ENCODE results near the gene PDIK1L. TPM values are rescaled to one million over a fixed set of nuclear protein-coding genes. Genes with fewer than 3 reads are reported as not detected.
A peak's percentile ranks its signal among the peaks of the same experiment; 100 is the strongest.

The PDIK1L gene
- polyA plus RNA-seq, 1 donor (not counting 4 experiments of a cell fraction or from before 2014, with no cell fraction given), result 2.8 TPM

DNA sequence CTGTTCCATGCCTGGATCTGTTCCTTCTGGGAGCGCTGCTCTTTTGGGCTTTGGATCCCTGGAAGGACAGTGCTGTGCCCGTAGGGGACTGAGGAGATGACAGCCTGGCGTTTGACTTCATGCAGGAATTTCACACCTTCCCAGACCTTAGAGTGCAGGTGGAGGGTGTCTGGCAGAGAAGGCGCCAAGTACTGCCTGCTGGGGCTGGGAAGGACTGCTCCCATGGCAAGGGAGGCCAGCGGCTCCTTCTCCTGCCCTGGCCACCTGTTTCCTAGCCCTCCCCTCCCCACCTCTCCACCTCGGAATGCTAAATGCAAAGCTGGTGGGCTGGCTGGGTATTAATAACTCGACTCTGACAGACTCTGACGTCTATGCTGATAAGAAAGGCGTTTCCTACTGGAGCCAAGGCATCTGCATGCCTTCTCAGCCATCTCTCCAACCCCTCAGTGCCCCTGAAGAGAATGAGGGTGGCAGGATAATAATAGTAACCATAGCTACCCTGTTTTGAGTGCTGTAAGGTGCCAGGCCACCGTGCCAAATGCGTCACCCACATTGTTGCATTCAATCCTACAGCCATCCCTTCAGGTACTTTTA lies 17.5 kb upstream of the PDIK1L start:
- no peaks in the 10 kb centered on the region for H4K20me1 ChIP-seq (ENCODE audit: control insufficient read depth, extremely low read depth, insufficient read depth, low read length)
- H3K9me1 ChIP-seq (ENCODE audit: control insufficient read depth, extremely low read depth, insufficient read depth, low read length), result no peaks in the 10 kb centered on the region
- DNase-seq (ENCODE audit: low read depth, low spot score) (no peak), FAIRE-seq (peak; percentile 63)
- no peaks in the 10 kb centered on the region for H3K79me2 ChIP-seq (ENCODE audit: control insufficient read depth, insufficient read depth, low read length)
- H3K36me3 ChIP-seq (ENCODE audit: control insufficient read depth in 2 of 2, extremely low read depth in 1 of 2, insufficient read depth in 2 of 2, low read length in 2 of 2), result no peaks in the 10 kb centered on the region
- H3K9ac ChIP-seq (ENCODE audit: control insufficient read depth, extremely low read depth, insufficient read depth, low read length), result no peak overlapping the region
- dilution Hi-C loops (cut with MboI; ENCODE audit: extremely low pct_ligation_motif_present, low sequenced_read_pairs), result no loop called here
- H3K9me3 ChIP-seq (ENCODE audit: control insufficient read depth, low read depth, low read length), result no peaks in the 10 kb centered on the region
- H3K4me2 ChIP-seq (ENCODE audit: control insufficient read depth, extremely low read depth, insufficient read depth, low read depth, low read length), result peak overlapping the region; percentile 4
- no peak overlapping the region for H3K27ac ChIP-seq (ENCODE audit: control insufficient read depth, insufficient read depth, low read length)
- H3K4me1 ChIP-seq (ENCODE audit: control insufficient read depth, extremely low read depth, insufficient read depth, low read length), result peaks cover 36% of the 10 kb centered on the region
- no peaks in the 10 kb centered on the region for H3K27me3 ChIP-seq (ENCODE audit: control insufficient read depth, extremely low read depth, insufficient read depth, low read length)
- H3K4me3 ChIP-seq (ENCODE audit: control insufficient read depth in 2 of 3, extremely low read depth in 1 of 3, insufficient read depth in 2 of 3, low read depth in 1 of 3, low read length in 3 of 3), result no peak overlapping the region
- TF ChIP-seq, protein P1, sequence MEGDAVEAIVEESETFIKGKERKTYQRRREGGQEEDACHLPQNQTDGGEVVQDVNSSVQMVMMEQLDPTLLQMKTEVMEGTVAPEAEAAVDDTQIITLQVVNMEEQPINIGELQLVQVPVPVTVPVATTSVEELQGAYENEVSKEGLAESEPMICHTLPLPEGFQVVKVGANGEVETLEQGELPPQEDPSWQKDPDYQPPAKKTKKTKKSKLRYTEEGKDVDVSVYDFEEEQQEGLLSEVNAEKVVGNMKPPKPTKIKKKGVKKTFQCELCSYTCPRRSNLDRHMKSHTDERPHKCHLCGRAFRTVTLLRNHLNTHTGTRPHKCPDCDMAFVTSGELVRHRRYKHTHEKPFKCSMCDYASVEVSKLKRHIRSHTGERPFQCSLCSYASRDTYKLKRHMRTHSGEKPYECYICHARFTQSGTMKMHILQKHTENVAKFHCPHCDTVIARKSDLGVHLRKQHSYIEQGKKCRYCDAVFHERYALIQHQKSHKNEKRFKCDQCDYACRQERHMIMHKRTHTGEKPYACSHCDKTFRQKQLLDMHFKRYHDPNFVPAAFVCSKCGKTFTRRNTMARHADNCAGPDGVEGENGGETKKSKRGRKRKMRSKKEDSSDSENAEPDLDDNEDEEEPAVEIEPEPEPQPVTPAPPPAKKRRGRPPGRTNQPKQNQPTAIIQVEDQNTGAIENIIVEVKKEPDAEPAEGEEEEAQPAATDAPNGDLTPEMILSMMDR (optimal IDR thresholded peaks at IDR 0.05 in 1 of 3, IDR thresholded peaks at IDR 0.05 in 1 of 3, conservative IDR thresholded peaks at IDR 0.05 in 1 of 3; ENCODE audit: extremely low read depth in 1 of 3, insufficient read depth in 2 of 3, low read length in 3 of 3), result no peak
- TF ChIP-seq EZH2 (IDR thresholded peaks at IDR 0.05; ENCODE audit: low read length), result no peak
- H2AFZ ChIP-seq (ENCODE audit: control insufficient read depth, low read length), result peak overlapping the region; percentile 4

DNA sequence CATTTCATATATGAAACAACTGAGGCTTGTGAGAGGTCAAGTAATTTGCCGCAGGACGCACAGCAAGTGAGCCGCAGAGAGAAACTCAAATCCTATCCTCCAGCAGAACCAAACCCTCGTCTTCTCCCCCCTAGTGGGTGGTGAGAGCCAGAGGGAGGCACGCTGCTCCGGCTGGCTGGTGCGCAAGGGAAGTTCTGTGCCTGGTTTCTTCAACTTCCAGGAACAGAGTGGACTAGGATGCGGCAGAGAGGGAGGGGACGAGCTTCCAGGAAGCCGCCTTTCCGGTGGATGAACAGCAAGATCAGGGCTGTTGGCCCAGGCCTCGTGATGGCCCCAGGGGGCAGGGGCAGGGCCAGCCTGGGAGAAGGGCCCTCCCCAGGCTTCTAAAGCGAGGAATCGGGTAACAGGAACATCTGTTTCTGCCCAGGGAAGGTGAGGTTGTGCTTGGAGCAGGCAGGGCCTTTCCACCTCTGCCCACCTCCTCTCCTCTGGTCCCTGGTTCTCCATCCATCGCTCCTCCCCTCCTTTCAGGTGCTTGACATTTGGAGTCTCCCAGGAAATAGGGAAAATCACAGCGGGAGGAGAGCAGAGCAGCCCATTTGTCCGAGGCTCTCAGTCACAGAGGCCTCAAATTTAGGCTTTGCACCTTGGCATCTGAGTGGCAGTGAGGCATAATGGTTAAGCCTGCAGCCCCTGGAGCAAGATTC lies 16.8 kb upstream of the PDIK1L start:
- no peak for FAIRE-seq
- H4K20me1 ChIP-seq (ENCODE audit: control insufficient read depth, extremely low read depth, insufficient read depth, low read length), result no peaks in the 10 kb centered on the region
- H3K79me2 ChIP-seq (ENCODE audit: control insufficient read depth, insufficient read depth, low read length), result no peaks in the 10 kb centered on the region
- no peaks in the 10 kb centered on the region for H3K36me3 ChIP-seq (ENCODE audit: control insufficient read depth in 2 of 2, extremely low read depth in 1 of 2, insufficient read depth in 2 of 2, low read length in 2 of 2)
- peak overlapping the region; percentile 62 for H2AFZ ChIP-seq (ENCODE audit: control insufficient read depth, low read length)
- TF ChIP-seq, protein P1 (optimal IDR thresholded peaks at IDR 0.05 in 1 of 3, IDR thresholded peaks at IDR 0.05 in 1 of 3, conservative IDR thresholded peaks at IDR 0.05 in 1 of 3; ENCODE audit: extremely low read depth in 1 of 3, insufficient read depth in 2 of 3, low read length in 3 of 3), result peak in 1 of 3 experiments; percentile 22
- no peak for TF ChIP-seq EZH2 (IDR thresholded peaks at IDR 0.05; ENCODE audit: low read length)
- no peak overlapping the region for H3K4me3 ChIP-seq (ENCODE audit: control insufficient read depth in 2 of 3, extremely low read depth in 1 of 3, insufficient read depth in 2 of 3, low read depth in 1 of 3, low read length in 3 of 3)
- no peaks in the 10 kb centered on the region for H3K27me3 ChIP-seq (ENCODE audit: control insufficient read depth, extremely low read depth, insufficient read depth, low read length)
- DNase-seq (ENCODE audit: low read depth, low spot score), result no peak
- H3K9ac ChIP-seq (ENCODE audit: control insufficient read depth, extremely low read depth, insufficient read depth, low read length), result peak overlapping the region; percentile 14
- H3K4me2 ChIP-seq (ENCODE audit: control insufficient read depth, extremely low read depth, insufficient read depth, low read depth, low read length), result peak overlapping the region; percentile 4
- H3K4me1 ChIP-seq (ENCODE audit: control insufficient read depth, extremely low read depth, insufficient read depth, low read length), result peaks cover 36% of the 10 kb centered on the region
- no peaks in the 10 kb centered on the region for H3K9me3 ChIP-seq (ENCODE audit: control insufficient read depth, low read depth, low read length)
- no peaks in the 10 kb centered on the region for H3K9me1 ChIP-seq (ENCODE audit: control insufficient read depth, extremely low read depth, insufficient read depth, low read length)
- H3K27ac ChIP-seq (ENCODE audit: control insufficient read depth, insufficient read depth, low read length), result no peak overlapping the region
- dilution Hi-C loops (cut with MboI; ENCODE audit: extremely low pct_ligation_motif_present, low sequenced_read_pairs), result no loop called here

Measured in keratinocyte (primary cell).